Mesothelial cell of epicardium (in vitro differentiated cells): ENCODE results near the gene NAA50. TPM values are rescaled to one million over a fixed set of nuclear protein-coding genes. Genes with fewer than 3 reads are reported as not detected.

Experiments used
- DNase-seq, 2 experiments: peaks; one replicate each; pipeline ENCODE4 v3.0.0; 2021; ENCODE audit warnings: low spot score in 2 of 2; ENCODE audit not compliant: unreplicated experiment in 2 of 2
- H3K27ac Mint-ChIP-seq: 2 replicates; pipeline ENCODE4 v1.8.0; 2021; ENCODE audit warnings: mixed read lengths
- H3K27me3 Mint-ChIP-seq: 2 replicates; pipeline ENCODE4 v1.8.0; 2021; ENCODE audit warnings: low read depth, mixed read lengths
- H3K36me3 Mint-ChIP-seq: 2 replicates; pipeline ENCODE4 v1.8.0; 2021; ENCODE audit warnings: mixed read lengths
- H3K4me1 Mint-ChIP-seq: 2 replicates; pipeline ENCODE4 v1.8.0; 2021; ENCODE audit warnings: mixed read lengths
- H3K4me3 Mint-ChIP-seq: 2 replicates; pipeline ENCODE4 v1.8.0; 2021; ENCODE audit warnings: mild to moderate bottlenecking, moderate library complexity, mixed read lengths
- H3K9me3 Mint-ChIP-seq: 2 replicates; pipeline ENCODE4 v1.8.0; 2021; ENCODE audit warnings: mixed read lengths
- total RNA-seq: library from RNA; stranded (reverse); gene quantifications from 3 replicates; pipeline ENCODE4 v1.2.1, GENCODE V29; 2021
- TF ChIP-seq, protein P1 (sequence below): fragments of 200-600 bp; sonication (generic); IDR thresholded peaks from one replicate; pipeline ENCODE4 v1.5.0; 2021; ENCODE audit warnings: antibody characterized with exemption; ENCODE audit not compliant: unreplicated experiment

NAA50 gene
- total RNA-seq, 1 donor from 2014 or later: 83.2 TPM

DNA sequence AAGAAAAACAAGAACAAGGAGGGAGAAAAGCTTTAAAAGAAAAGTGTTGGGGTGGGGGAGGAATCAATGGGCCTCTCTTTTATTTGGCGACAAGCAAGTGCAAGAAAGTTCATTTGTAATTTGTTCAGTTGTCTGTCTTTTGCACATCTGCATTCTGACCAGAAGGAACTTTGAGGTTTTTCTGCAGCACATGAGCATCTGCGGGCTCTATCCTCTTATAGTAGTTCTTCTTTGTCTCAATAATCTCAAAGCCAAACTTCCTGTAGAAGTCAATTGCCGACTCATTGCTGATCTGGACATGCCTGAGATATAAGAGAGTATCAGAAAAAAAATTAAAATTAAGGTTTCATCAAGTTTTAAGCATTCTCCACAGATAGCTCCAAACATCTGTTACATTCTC lies 24.4 kb downstream of the NAA50 start:
- H3K4me3 Mint-ChIP-seq: no peak overlapping the region
- no peak overlapping the region for H3K27ac Mint-ChIP-seq
- TF ChIP-seq, protein P1, sequence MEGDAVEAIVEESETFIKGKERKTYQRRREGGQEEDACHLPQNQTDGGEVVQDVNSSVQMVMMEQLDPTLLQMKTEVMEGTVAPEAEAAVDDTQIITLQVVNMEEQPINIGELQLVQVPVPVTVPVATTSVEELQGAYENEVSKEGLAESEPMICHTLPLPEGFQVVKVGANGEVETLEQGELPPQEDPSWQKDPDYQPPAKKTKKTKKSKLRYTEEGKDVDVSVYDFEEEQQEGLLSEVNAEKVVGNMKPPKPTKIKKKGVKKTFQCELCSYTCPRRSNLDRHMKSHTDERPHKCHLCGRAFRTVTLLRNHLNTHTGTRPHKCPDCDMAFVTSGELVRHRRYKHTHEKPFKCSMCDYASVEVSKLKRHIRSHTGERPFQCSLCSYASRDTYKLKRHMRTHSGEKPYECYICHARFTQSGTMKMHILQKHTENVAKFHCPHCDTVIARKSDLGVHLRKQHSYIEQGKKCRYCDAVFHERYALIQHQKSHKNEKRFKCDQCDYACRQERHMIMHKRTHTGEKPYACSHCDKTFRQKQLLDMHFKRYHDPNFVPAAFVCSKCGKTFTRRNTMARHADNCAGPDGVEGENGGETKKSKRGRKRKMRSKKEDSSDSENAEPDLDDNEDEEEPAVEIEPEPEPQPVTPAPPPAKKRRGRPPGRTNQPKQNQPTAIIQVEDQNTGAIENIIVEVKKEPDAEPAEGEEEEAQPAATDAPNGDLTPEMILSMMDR: no peak

DNA sequence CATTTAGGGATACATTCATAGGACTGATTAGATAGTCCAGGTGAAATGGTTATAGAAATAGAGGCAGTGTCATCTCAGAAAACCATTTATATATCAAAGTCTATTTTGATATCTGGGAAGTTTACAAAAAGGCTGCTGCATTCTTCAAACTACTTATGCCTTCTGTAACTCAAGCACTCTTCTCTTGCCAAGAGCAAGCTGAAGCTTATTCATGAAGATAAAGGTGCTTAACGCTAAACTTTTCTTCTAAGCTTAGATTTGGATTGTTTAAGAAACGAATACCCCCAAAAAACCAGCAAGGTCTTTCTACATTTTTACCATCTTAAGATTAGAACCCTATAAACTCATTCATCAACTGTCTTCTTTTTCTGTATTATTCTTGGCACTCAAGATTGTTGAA lies 26.3 kb downstream of the NAA50 start:
- Mint-ChIP-seq H3K27ac (peak overlapping the region; percentile 15), H3K4me1 (peaks cover 26% of the 10 kb centered on the region), H3K36me3 (peaks cover 32% of the 10 kb centered on the region), H3K27me3 (no peaks in the 10 kb centered on the region), H3K9me3 (no peaks in the 10 kb centered on the region), H3K4me3 (no peak overlapping the region)
- TF ChIP-seq, protein P1: no peak
- no peak for DNase-seq

More for the DNA sequence above, 24.4 kb downstream of the NAA50 start:
- DNase-seq: no peak
- peaks cover 29% of the 10 kb centered on the region for H3K36me3 Mint-ChIP-seq
- no peaks in the 10 kb centered on the region for H3K9me3 Mint-ChIP-seq
- no peaks in the 10 kb centered on the region for H3K27me3 Mint-ChIP-seq
- H3K4me1 Mint-ChIP-seq: peaks cover 26% of the 10 kb centered on the region

DNA sequence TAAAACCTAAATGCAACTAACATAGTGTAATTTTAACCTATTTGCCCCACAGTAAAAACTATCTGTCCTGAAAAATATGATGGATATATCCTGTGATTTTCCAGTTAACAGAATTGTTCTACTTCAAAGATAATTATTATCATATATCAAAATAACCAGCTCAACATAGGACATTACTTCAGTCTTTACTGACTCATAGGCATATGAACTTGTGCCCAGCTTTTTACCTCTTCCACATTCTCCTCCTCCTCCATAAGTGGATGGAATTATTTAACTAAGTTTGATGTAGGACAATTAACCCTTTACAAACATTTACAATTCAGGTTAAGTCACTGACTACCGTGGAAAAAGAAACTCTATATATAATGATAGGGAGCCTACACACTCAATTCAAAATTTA lies 26.8 kb downstream of the NAA50 start:
- Mint-ChIP-seq H3K36me3 (peaks cover 31% of the 10 kb centered on the region), H3K9me3 (no peaks in the 10 kb centered on the region), H3K4me3 (no peak overlapping the region), H3K27me3 (no peaks in the 10 kb centered on the region), H3K27ac (peak overlapping the region; percentile 34), H3K4me1 (peaks cover 26% of the 10 kb centered on the region)
- no peak for DNase-seq
- TF ChIP-seq, protein P1: no peak

DNA sequence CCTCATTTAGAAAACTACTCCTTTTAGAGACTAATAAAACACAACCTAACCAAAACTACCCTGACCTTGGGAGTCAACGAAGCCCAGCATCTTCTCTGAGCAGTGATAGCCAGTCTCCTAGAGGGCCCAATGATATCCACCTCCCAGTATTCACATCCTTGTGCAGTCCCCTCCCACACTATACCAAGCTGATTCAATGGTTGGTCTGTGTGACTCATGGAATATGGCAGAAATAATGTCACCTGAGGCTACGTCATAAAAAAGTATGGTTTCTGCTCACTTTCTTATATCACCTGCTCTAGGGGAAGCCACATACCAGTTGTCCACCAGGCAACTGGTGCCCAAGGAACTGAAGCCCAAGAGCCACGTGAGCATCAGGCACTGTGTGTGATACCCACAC lies 28.2 kb downstream of the NAA50 start:
- peaks cover 26% of the 10 kb centered on the region for H3K4me1 Mint-ChIP-seq
- TF ChIP-seq, protein P1: no peak
- H3K36me3 Mint-ChIP-seq: peaks cover 28% of the 10 kb centered on the region
- H3K27ac Mint-ChIP-seq: no peak overlapping the region
- no peaks in the 10 kb centered on the region for H3K27me3 Mint-ChIP-seq
- H3K4me3 Mint-ChIP-seq: no peak overlapping the region
- no peaks in the 10 kb centered on the region for H3K9me3 Mint-ChIP-seq
- no peak for DNase-seq

DNA sequence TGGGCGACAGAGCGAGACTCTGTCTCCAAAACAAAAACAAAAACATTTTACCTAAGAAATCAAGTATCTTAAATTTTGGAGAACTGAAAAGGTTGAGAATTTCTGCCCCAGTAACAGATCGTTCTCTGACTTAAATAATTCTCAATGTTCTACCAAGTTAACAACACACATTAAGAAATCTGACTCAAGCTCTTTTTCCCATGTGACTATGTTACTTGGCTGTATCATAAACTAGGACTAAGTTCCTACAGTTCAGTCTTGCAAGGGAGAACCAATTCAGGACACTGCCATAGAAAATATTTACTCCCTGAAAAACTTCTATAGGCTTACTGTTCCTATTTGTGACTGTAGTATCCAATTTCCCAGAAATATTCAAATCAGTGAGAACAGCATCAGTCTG lies 28.7 kb downstream of the NAA50 start:
- H3K4me1 Mint-ChIP-seq: peaks cover 26% of the 10 kb centered on the region
- TF ChIP-seq, protein P1: no peak

DNA sequence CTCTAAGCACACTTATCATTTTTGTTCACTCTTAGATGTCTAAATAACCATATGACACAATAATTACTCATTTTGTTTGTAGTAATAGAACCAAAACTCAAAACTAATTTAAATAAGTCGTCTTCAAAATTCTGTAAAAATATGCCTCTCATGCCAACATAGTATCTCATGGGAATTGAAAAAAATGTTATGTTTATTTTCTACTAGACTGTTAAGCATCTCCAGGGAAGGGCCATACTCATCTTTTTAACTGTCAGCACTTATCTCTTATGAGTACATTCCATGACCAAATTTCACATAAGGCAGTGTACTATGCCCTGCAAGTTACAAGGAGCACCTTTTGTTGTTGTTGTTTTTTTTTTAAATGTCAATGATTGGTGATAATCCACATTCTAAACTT lies 31.3 kb downstream of the NAA50 start:
- TF ChIP-seq, protein P1: no peak
- Mint-ChIP-seq H3K36me3 (peaks cover 9% of the 10 kb centered on the region), H3K9me3 (no peaks in the 10 kb centered on the region), H3K4me3 (no peak overlapping the region), H3K27ac (no peak overlapping the region), H3K27me3 (no peaks in the 10 kb centered on the region), H3K4me1 (peaks cover 10% of the 10 kb centered on the region)
- DNase-seq: no peak

More for the DNA sequence above, 28.7 kb downstream of the NAA50 start:
- no peaks in the 10 kb centered on the region for H3K27me3 Mint-ChIP-seq
- no peaks in the 10 kb centered on the region for H3K9me3 Mint-ChIP-seq
- no peak overlapping the region for H3K4me3 Mint-ChIP-seq
- peaks cover 24% of the 10 kb centered on the region for H3K36me3 Mint-ChIP-seq
- no peak overlapping the region for H3K27ac Mint-ChIP-seq
- no peak for DNase-seq
